Activated CD4-positive, alpha-beta T cell treated with anti-CD3 and anti-CD28 coated beads for 36 hours (primary cell): Measurements from ENCODE around the gene STK25. TPM values are rescaled to one million over a fixed set of nuclear protein-coding genes. Genes with fewer than 3 reads are reported as not detected.
"Not testable (repeated sequence)": the region's sequence is repeated elsewhere in the genome, so short reads cannot be mapped to it uniquely, and the experiment has no call there.

Experiments
- ATAC-seq: fragments of 200-7000 bp; cut with Tn5 transposase; one replicate; pipeline ENCODE4 v1.10.0; 2021; ENCODE audit warnings: mild to moderate bottlenecking, moderate library complexity
- CTCF ChIA-PET: fragments of 350-600 bp; sonication (Branson Sonifier 250); formaldehyde crosslinking; loops from one replicate; lab custom pipeline; 2021; ENCODE audit warnings: antibody characterized with exemption; lab: Charles Lee
- POLR2A ChIA-PET: fragments of 350-600 bp; sonication (Branson Sonifier 250); formaldehyde crosslinking; loops from one replicate; lab custom pipeline; 2021; ENCODE audit warnings: antibody characterized with exemption, inconsistent platforms; lab: Charles Lee
- DNase-seq: peaks from one replicate; pipeline ENCODE4 v3.0.0-alpha.2; 2020
- H3K27ac Mint-ChIP-seq: one replicate; pipeline ENCODE4 v1.8.0; 2021; ENCODE audit warnings: mixed read lengths
- H3K27me3 Mint-ChIP-seq: one replicate; pipeline ENCODE4 v1.8.0; 2021; ENCODE audit warnings: mixed read lengths
- H3K36me3 Mint-ChIP-seq: one replicate; pipeline ENCODE4 v1.8.0; 2021; ENCODE audit warnings: low read depth, mixed read lengths
- H3K4me1 Mint-ChIP-seq: one replicate; pipeline ENCODE4 v1.8.0; 2021; ENCODE audit warnings: mixed read lengths
- H3K4me3 Mint-ChIP-seq: one replicate; pipeline ENCODE4 v1.8.0; 2021; ENCODE audit warnings: mild to moderate bottlenecking, moderate library complexity, mixed read lengths
- H3K9me3 Mint-ChIP-seq: one replicate; pipeline ENCODE4 v1.8.0; 2021; ENCODE audit warnings: low read depth, mixed read lengths
- intact Hi-C, 2 experiments: fragments of 100-400 bp; cut with DNase I in 1 of 2; cut with micrococcal nuclease in 1 of 2; formaldehyde crosslinking; loops; one replicate each; pipeline versions ENCODE4 v1.14.2 to v1.15.1; 2022 to 2024; cut with DNase I, micrococcal nuclease
- total RNA-seq, 2 experiments: library from RNA; stranded (reverse); gene quantifications; one replicate each; pipeline ENCODE4 v1.2.3, GENCODE V29; 2021

STK25 gene
- total RNA-seq, 2 experiments from 2014 or later = 93.5 to 123 TPM

GRCh38 chr2:241519669-241520068 lies 11.3 kb upstream of the STK25 start:
- ATAC-seq (no peak), DNase-seq (no peak)
- intact Hi-C loops = no loop called here
- Mint-ChIP-seq H3K4me1 (peaks cover 16% of the 10 kb centered on the region), H3K27me3 (peaks cover 9% of the 10 kb centered on the region), H3K27ac (no peak overlapping the region), H3K36me3 (no peaks in the 10 kb centered on the region), H3K4me3 (no peak overlapping the region), H3K9me3 (peaks cover 6% of the 10 kb centered on the region)
- ChIA-PET POLR2A (no interaction called here), CTCF (no interaction called here)

GRCh38 chr2:241517297-241517696 lies 8.9 kb upstream of the STK25 start:
- H3K27me3 Mint-ChIP-seq = peaks cover 9% of the 10 kb centered on the region
- ChIA-PET CTCF (no interaction called here), POLR2A (no interaction called here)
- H3K36me3 Mint-ChIP-seq = no peaks in the 10 kb centered on the region
- no peak overlapping the region for H3K4me3 Mint-ChIP-seq
- ATAC-seq (no peak), DNase-seq (no peak)
- no peak overlapping the region for H3K27ac Mint-ChIP-seq
- peaks cover 17% of the 10 kb centered on the region for H3K4me1 Mint-ChIP-seq
- intact Hi-C loops = no loop called here
- H3K9me3 Mint-ChIP-seq = peaks cover 6% of the 10 kb centered on the region

GRCh38 chr2:241516520-241516965 lies 8.2 kb upstream of the STK25 start:
- ATAC-seq (no peak), DNase-seq (no peak)
- CTCF ChIA-PET = no interaction called here
- no peak overlapping the region for H3K4me3 Mint-ChIP-seq
- no peaks in the 10 kb centered on the region for H3K36me3 Mint-ChIP-seq
- peaks cover 17% of the 10 kb centered on the region for H3K4me1 Mint-ChIP-seq
- H3K9me3 Mint-ChIP-seq = peaks cover 6% of the 10 kb centered on the region
- intact Hi-C loops = no loop called here
- POLR2A ChIA-PET = no interaction called here
- no peak overlapping the region for H3K27ac Mint-ChIP-seq
- H3K27me3 Mint-ChIP-seq = peaks cover 12% of the 10 kb centered on the region

- no peaks in the 10 kb centered on the region for H3K36me3 Mint-ChIP-seq
- peaks cover 17% of the 10 kb centered on the region for H3K4me1 Mint-ChIP-seq
- H3K4me3 Mint-ChIP-seq = no peak overlapping the region
- intact Hi-C loops = no loop called here
- ChIA-PET CTCF (interaction anchor here (0.9 kb wide), 1 partner anchor 9 kb away, joined by 3 read pairs; no protein-coding TSS in a partner anchor), POLR2A (interaction anchor here (1.0 kb wide), 1 partner anchor 103 kb away, joined by 4 read pairs; no protein-coding TSS in a partner anchor)
- DNase-seq = no peak
- ATAC-seq = peak; percentile 60
- peaks cover 6% of the 10 kb centered on the region for H3K9me3 Mint-ChIP-seq
- H3K27ac Mint-ChIP-seq = peak overlapping the region; percentile 83
- peaks cover 8% of the 10 kb centered on the region for H3K27me3 Mint-ChIP-seq
These were observed 6.8 kb upstream of the STK25 start for GRCh38 chr2:241514986-241515737.

- intact Hi-C loops = no loop called here
- ATAC-seq (no peak), DNase-seq (no peak)
- H3K27me3 Mint-ChIP-seq = peaks cover 6% of the 10 kb centered on the region
- H3K4me1 Mint-ChIP-seq = peaks cover 18% of the 10 kb centered on the region
- H3K4me3 Mint-ChIP-seq = no peak overlapping the region
- POLR2A ChIA-PET = interaction anchor here (1.0 kb wide), 1 partner anchor 103 kb away, joined by 4 read pairs; no protein-coding TSS in a partner anchor
- peaks cover 6% of the 10 kb centered on the region for H3K9me3 Mint-ChIP-seq
- CTCF ChIA-PET = no interaction called here
- no peaks in the 10 kb centered on the region for H3K36me3 Mint-ChIP-seq
- no peak overlapping the region for H3K27ac Mint-ChIP-seq
These were observed 6.2 kb upstream of the STK25 start for GRCh38 chr2:241514553-241514952.

GRCh38 chr2:241511091-241511741 lies 2.8 kb upstream of the STK25 start:
- ChIA-PET POLR2A (no interaction called here), CTCF (interaction anchor here (0.6 kb wide), 1 partner anchor 159 kb away, joined by 4 read pairs; no protein-coding TSS in a partner anchor)
- no peak overlapping the region for H3K4me3 Mint-ChIP-seq
- H3K9me3 Mint-ChIP-seq = no peaks in the 10 kb centered on the region
- H3K27me3 Mint-ChIP-seq = peaks cover 3% of the 10 kb centered on the region
- H3K4me1 Mint-ChIP-seq = peaks cover 27% of the 10 kb centered on the region
- intact Hi-C loops = no loop called here
- H3K27ac Mint-ChIP-seq = peak overlapping the region; percentile 22
- no peaks in the 10 kb centered on the region for H3K36me3 Mint-ChIP-seq
- no peak for ATAC-seq
- no peak for DNase-seq

- Mint-ChIP-seq H3K9me3 (no peaks in the 10 kb centered on the region), H3K27ac (peak overlapping the region; percentile 58), H3K4me1 (peaks cover 19% of the 10 kb centered on the region), H3K36me3 (no peaks in the 10 kb centered on the region), H3K4me3 (peak overlapping the region; percentile 33), H3K27me3 (peaks cover 3% of the 10 kb centered on the region)
- intact Hi-C loops = loop anchor here (2.0 to 5.0 kb wide), 3 partner anchors 152 to 942 kb away; partner anchors contain the start of genes FARP2 (in 1 of the 2), HDLBP (in 1 of the 2), RNPEPL1 (in 1 of the 2) and SEPTIN2 (in 1 of the 2)
- ChIA-PET POLR2A (no interaction called here), CTCF (interaction anchor here (0.7 kb wide), 1 partner anchor 132 kb away, joined by 5 read pairs; no protein-coding TSS in a partner anchor)
- ATAC-seq (no peak), DNase-seq (peak; percentile 15)
These were observed 886 bp upstream of the STK25 start for GRCh38 chr2:241509155-241509784.

GRCh38 chr2:241507430-241508239 lies 749 bp downstream of the STK25 start:
- Mint-ChIP-seq H3K27ac (peak overlapping the region; percentile 42), H3K9me3 (no peaks in the 10 kb centered on the region), H3K4me3 (peak overlapping the region; percentile 79), H3K4me1 (peaks cover 19% of the 10 kb centered on the region), H3K27me3 (peaks cover 3% of the 10 kb centered on the region), H3K36me3 (peaks cover 2% of the 10 kb centered on the region)
- ATAC-seq (peak; percentile 14), DNase-seq (peak; percentile 65)
- intact Hi-C loops = loop anchor here (1.0 to 5.0 kb wide), 21 partner anchors 34 to 940 kb away; partner anchors contain the start of genes FARP2 (in 2 of the 2), HDLBP (in 2 of the 2), SEPTIN2 (in 2 of the 2) and ATG4B (in 1 of the 2)
- CTCF ChIA-PET = interaction anchor here (0.5 to 1.5 kb wide), 3 partner anchors 110 to 593 kb away, joined by 3 to 4 read pairs (median 3); no protein-coding TSS in a partner anchor
- POLR2A ChIA-PET = no interaction called here

GRCh38 chr2:241506793-241507429 lies 1.5 kb downstream of the STK25 start:
- ATAC-seq (no peak), DNase-seq (no peak)
- no peaks in the 10 kb centered on the region for H3K9me3 Mint-ChIP-seq
- intact Hi-C loops = loop anchor here (1.0 to 5.0 kb wide), 3 partner anchors 190 to 940 kb away; partner anchors contain the start of genes HDLBP (in 1 of the 2), RNPEPL1 (in 1 of the 2) and SEPTIN2 (in 1 of the 2)
- H3K27me3 Mint-ChIP-seq = no peaks in the 10 kb centered on the region
- peak overlapping the region; percentile 79 for H3K4me3 Mint-ChIP-seq
- ChIA-PET POLR2A (interaction anchor here (0.6 kb wide), 1 partner anchor 193 kb away, joined by 5 read pairs; no protein-coding TSS in a partner anchor), CTCF (interaction anchor here (0.7 to 1.5 kb wide), 3 partner anchors 63 to 111 kb away, joined by 3 read pairs; no protein-coding TSS in a partner anchor)
- peaks cover 19% of the 10 kb centered on the region for H3K4me1 Mint-ChIP-seq
- H3K36me3 Mint-ChIP-seq = peaks cover 2% of the 10 kb centered on the region
- H3K27ac Mint-ChIP-seq = peak overlapping the region; percentile 25

- not testable (repeated sequence) for H3K27me3 Mint-ChIP-seq, DNase-seq, H3K27ac Mint-ChIP-seq, H3K4me3 Mint-ChIP-seq, H3K36me3 Mint-ChIP-seq, ATAC-seq, H3K9me3 Mint-ChIP-seq
- intact Hi-C loops = loop anchor here (5.0 kb wide), 2 partner anchors 189 to 939 kb away; partner anchors contain the start of genes HDLBP (in 1 of the 2), RNPEPL1 (in 1 of the 2) and SEPTIN2 (in 1 of the 2)
- peaks cover 19% of the 10 kb centered on the region for H3K4me1 Mint-ChIP-seq
- CTCF ChIA-PET = interaction anchor here (0.7 to 1.5 kb wide), 3 partner anchors 62 to 112 kb away, joined by 3 read pairs; no protein-coding TSS in a partner anchor
- POLR2A ChIA-PET = interaction anchor here (0.6 kb wide), 1 partner anchor 194 kb away, joined by 5 read pairs; no protein-coding TSS in a partner anchor
These were observed 2.1 kb downstream of the STK25 start for GRCh38 chr2:241506317-241506716.
